ENCODE data around the gene MINK1.

MINK1 gene

DNA sequence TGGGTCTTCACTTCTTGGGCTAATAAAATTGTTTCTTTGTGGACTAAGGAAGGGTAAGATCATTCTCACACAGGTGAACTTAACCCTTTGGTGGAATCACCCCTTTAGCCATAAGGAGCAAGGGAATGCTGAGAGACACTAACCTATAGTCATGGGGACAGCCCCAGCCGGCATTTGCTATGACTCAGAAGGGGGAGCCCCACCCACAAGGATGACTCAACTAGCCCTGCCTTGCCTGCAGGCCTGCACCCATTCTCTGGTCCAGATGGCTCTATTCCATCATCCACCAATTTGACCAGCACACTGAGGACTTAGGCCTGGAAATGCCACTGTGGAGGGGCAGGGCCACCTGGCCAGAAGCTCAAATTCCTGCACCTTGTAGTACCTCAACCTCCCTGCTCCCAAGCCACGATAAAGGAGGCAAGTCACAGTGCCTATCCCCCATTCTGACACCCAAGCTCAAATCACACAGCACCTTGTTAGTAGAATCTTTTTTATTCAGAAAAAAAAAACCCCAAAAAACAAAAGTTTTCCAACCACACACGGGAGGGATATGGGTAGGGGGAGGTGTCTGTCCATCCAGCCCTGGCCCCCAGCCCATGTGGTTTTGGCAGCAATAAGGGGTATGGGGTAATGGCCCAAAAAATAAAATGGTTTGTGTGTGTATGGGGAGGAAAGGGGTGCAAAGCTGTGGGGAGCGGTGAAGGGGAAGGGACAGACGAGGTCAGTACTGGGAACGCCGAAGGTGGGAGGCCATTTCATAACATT is 112.2 kb downstream of the MINK1 start:
- DNase-seq (ENCODE audit: insufficient read length, low spot score) (no peak), FAIRE-seq (peak; percentile 93)

DNA sequence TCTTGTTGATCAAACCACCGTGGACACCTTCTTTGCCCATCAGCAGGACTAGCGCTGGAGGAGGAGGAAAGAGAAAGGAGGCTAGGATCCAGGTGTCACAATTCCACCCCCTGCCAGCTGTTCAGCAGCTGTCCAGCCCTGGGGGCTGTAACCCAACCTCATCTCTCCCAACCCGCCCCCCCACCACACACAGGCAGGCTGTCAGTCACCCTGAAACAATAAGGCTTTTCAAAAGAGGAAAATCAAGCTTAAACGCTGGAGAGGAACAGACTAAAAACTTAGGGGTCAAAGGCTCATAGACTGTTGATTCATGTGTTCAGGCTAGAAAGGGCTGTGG is 112.8 kb downstream of the MINK1 start:
- no peak for DNase-seq (ENCODE audit: insufficient read length, low spot score)
- FAIRE-seq = no peak

DNA sequence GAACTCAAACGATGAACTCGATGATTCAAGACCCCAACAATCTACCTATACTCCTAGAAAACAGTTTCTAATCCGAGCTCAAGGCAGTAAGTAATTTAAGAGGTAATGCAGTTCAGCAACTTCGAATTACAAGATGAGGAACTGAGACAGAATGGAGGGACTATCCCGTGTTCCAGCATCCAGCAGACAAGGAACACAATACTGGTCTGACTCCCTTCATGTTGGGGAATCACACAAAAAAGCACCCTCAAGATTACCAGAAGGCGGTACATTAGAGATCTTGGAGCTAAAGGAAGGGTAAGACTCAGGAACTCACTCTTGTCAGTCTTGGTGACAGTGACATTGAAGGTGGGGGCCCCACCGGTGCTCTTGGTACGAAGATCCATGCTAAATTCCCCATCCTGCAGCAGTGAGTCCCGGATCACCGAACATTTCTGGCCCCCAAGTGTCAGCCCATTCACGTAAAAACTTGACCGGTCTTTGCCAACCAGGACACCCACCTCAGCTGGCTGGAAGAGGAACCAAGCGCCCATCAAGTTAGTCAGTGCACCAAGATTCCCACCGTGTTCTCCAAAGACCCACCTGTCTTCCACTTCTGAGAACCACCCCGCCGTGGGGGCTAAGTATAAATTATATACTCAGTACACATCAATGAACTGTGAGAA is 113.3 kb downstream of the MINK1 start:
- DNase-seq (ENCODE audit: insufficient read length, low spot score) (no peak), FAIRE-seq (peak; percentile 69)

DNA sequence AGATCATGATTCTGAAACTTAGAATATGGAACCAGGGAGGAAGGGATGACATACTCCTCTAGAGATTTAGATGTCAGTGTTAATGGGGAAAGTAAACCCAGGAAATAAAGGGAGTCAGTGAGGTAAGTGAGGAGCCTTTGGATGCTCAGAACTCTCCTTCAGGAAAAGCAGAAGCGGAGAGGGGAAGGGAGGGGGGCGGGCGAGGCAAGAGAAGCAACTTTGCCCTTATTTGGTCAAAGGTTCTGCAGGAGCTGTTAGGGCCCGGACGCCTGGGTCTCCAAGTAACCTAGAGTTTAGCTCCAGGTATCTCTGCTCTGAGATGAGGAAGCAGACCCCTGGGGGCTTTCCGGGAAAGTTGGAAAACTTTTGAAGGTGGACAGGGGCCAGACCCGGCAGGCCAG is 113.9 kb downstream of the MINK1 start:
- FAIRE-seq = peak; percentile 18

More for the DNA sequence above, 113.9 kb downstream of the MINK1 start:
- DNase-seq (ENCODE audit: insufficient read length, low spot score) = no peak
